AG09309 (cell line): ENCODE data around the gene PCDHA6.
A peak's percentile ranks its signal among the peaks of the same experiment; 100 is the strongest.
"Not testable (repeated sequence)": the region's sequence is repeated elsewhere in the genome, so short reads cannot be mapped to it uniquely, and the experiment has no call there.

ENCODE experiments used
- DNase-seq: peaks from one replicate; pipeline ENCODE4 v3.0.0-alpha.2; 2010; ENCODE audit warnings: low read depth
- H3K4me3 ChIP-seq: 2 replicates; pipeline ENCODE4 v1.5.1; 2011; ENCODE audit warnings: mild to moderate bottlenecking, low read depth, low read length, moderate library complexity; ENCODE audit not compliant: control insufficient read depth
- CTCF ChIP-seq: IDR thresholded peaks from 2 replicates; pipeline ENCODE4 v1.5.1; 2011; ENCODE audit warnings: mild to moderate bottlenecking, low read depth, low read length, inconsistent platforms; ENCODE audit not compliant: insufficient read depth, control insufficient read depth; ENCODE audit errors: missing control alignments

The PCDHA6 gene

GRCh38 chr5:140802781-140803271, 24.9 kb upstream of the PCDHA6 start:
- TF ChIP-seq CTCF: no peak
- H3K4me3 ChIP-seq: no peak overlapping the region
- no peak for DNase-seq

GRCh38 chr5:140806834-140807775, 20.7 kb upstream of the PCDHA6 start, which contains the start of gene PCDHA4:
TSS of gene PCDHA4 (plus strand) at chr5:140807068.
- peak; percentile 69 for TF ChIP-seq CTCF
- DNase-seq: no peak
- peak within 1 kb of the TSS; percentile 46 for H3K4me3 ChIP-seq

- not testable (repeated sequence) for DNase-seq, H3K4me3 ChIP-seq
Measured at GRCh38 chr5:140808241-140808888, 19.4 kb upstream of the PCDHA6 start.

GRCh38 chr5:140808889-140809291, 18.9 kb upstream of the PCDHA6 start:
- no peak for TF ChIP-seq CTCF
- no peak overlapping the region for H3K4me3 ChIP-seq
- no peak for DNase-seq

- TF ChIP-seq CTCF: peak; percentile 63
- no peak for DNase-seq
- peak within 1 kb of the TSS; percentile 15 for H3K4me3 ChIP-seq
Measured at GRCh38 chr5:140821375-140822280, 6.1 kb upstream of the PCDHA6 start, which contains the start of gene PCDHA5. TSS of gene PCDHA5 (plus strand) at chr5:140821613.

- no peak overlapping the region for H3K4me3 ChIP-seq
- no peak for TF ChIP-seq CTCF
- DNase-seq: no peak
Measured at GRCh38 chr5:140822281-140822629, 5.5 kb upstream of the PCDHA6 start.

GRCh38 chr5:140822969-140823368, 4.8 kb upstream of the PCDHA6 start:
- H3K4me3 ChIP-seq, DNase-seq: not testable (repeated sequence)
